ENCODE results near the gene NSUN5. TPM values are rescaled to one million over a fixed set of nuclear protein-coding genes. Genes with fewer than 3 reads are reported as not detected.

NSUN5 gene
- total RNA-seq, 1 experiment from 2014 or later = 51.6 TPM

GRCh38 chr7:73354196-73354595, 45.6 kb upstream of the NSUN5 start:
- Histone ChIP-seq H4K20me1 (ENCODE audit: insufficient read depth) (no peaks in the 10 kb centered on the region), H3K36me3 (ENCODE audit: low read depth) (no peaks in the 10 kb centered on the region), H3F3A (ENCODE audit: insufficient read depth, low read depth) (peaks cover 7% of the 10 kb centered on the region; the same call in 1 of the 2 replicates), H2AFZ (no peak overlapping the region), H3K4me3 (no peak overlapping the region), H3K27me3 (ENCODE audit: insufficient read depth, low read depth) (no peaks in the 10 kb centered on the region), H3K9me2 (ENCODE audit: insufficient read depth) (no peaks in the 10 kb centered on the region), H3K27ac (no peak overlapping the region), H3K4me1 (replicated peaks; ENCODE audit: insufficient read depth) (peaks cover 13% of the 10 kb centered on the region), H3K79me2 (ENCODE audit: low read depth) (no peaks in the 10 kb centered on the region), H3K4me2 (no peak overlapping the region), H3K9me3 (ENCODE audit: insufficient read depth, low read depth) (no peaks in the 10 kb centered on the region)
- TF ChIP-seq, protein P1, sequence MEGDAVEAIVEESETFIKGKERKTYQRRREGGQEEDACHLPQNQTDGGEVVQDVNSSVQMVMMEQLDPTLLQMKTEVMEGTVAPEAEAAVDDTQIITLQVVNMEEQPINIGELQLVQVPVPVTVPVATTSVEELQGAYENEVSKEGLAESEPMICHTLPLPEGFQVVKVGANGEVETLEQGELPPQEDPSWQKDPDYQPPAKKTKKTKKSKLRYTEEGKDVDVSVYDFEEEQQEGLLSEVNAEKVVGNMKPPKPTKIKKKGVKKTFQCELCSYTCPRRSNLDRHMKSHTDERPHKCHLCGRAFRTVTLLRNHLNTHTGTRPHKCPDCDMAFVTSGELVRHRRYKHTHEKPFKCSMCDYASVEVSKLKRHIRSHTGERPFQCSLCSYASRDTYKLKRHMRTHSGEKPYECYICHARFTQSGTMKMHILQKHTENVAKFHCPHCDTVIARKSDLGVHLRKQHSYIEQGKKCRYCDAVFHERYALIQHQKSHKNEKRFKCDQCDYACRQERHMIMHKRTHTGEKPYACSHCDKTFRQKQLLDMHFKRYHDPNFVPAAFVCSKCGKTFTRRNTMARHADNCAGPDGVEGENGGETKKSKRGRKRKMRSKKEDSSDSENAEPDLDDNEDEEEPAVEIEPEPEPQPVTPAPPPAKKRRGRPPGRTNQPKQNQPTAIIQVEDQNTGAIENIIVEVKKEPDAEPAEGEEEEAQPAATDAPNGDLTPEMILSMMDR (conservative IDR thresholded peaks at IDR 0.05) = no peak
- no peak for TF ChIP-seq EZH2 (IDR thresholded peaks at IDR 0.05; ENCODE audit: low read depth)
- DNase-seq = no peak
- CTCF ChIA-PET = interaction anchor here (0.7 kb wide), 1 partner anchor 50 kb away, joined by 11 read pairs; no protein-coding TSS in a partner anchor
- POLR2A ChIA-PET (ENCODE audit: unreplicated experiment) = no interaction called here
- intact Hi-C loops (cut with micrococcal nuclease; ENCODE audit: unreplicated experiment) = no loop called here
- no TSS peak for BruUV-seq (replicated peaks)

GRCh38 chr7:73353243-73353642, 44.6 kb upstream of the NSUN5 start:
- Histone ChIP-seq H3K36me3 (ENCODE audit: low read depth) (no peaks in the 10 kb centered on the region), H3K9me3 (ENCODE audit: insufficient read depth, low read depth) (no peaks in the 10 kb centered on the region), H3F3A (ENCODE audit: insufficient read depth, low read depth) (peaks cover 6% of the 10 kb centered on the region; the same call in 1 of the 2 replicates), H3K27ac (no peak overlapping the region), H3K4me2 (no peak overlapping the region), H3K4me3 (no peak overlapping the region), H3K9me2 (ENCODE audit: insufficient read depth) (no peaks in the 10 kb centered on the region), H2AFZ (no peak overlapping the region), H3K4me1 (replicated peaks; ENCODE audit: insufficient read depth) (peaks cover 9% of the 10 kb centered on the region), H4K20me1 (ENCODE audit: insufficient read depth) (no peaks in the 10 kb centered on the region), H3K27me3 (ENCODE audit: insufficient read depth, low read depth) (no peaks in the 10 kb centered on the region), H3K79me2 (ENCODE audit: low read depth) (no peaks in the 10 kb centered on the region)
- ChIA-PET CTCF (interaction anchor here (0.7 kb wide), 1 partner anchor 51 kb away, joined by 11 read pairs; no protein-coding TSS in a partner anchor), POLR2A (ENCODE audit: unreplicated experiment) (no interaction called here)
- no peak for DNase-seq
- intact Hi-C loops (cut with micrococcal nuclease; ENCODE audit: unreplicated experiment) = no loop called here
- no TSS peak for BruUV-seq (replicated peaks)
- no peak for TF ChIP-seq EZH2 (IDR thresholded peaks at IDR 0.05; ENCODE audit: low read depth)
- TF ChIP-seq, protein P1 (conservative IDR thresholded peaks at IDR 0.05) = no peak

DNA sequence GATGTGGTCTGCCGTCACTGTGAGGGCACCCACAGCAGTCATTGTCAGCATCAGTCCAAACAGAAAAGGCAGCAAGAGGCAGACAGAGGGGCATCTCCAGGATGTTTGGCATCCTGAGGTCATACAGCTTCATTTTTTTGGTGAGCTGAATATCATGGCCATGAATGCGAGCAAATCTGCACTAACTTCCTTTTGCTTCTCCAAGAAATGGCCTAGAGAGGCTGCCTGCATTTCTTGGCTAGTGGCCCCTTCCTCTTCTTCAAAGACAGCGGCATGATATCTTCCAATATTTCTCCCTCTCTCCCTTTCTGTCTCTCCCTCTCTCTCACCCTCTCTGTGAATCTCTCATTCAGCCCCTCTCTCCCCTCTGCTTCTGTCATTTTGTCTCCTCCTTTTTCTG, 44.2 kb upstream of the NSUN5 start:
- no TSS peak for BruUV-seq (replicated peaks)
- no peak for DNase-seq
- Histone ChIP-seq H3K9me3 (ENCODE audit: insufficient read depth, low read depth) (no peaks in the 10 kb centered on the region), H3K79me2 (ENCODE audit: low read depth) (no peaks in the 10 kb centered on the region), H3K27ac (no peak overlapping the region), H3K4me2 (no peak overlapping the region), H3K4me1 (replicated peaks; ENCODE audit: insufficient read depth) (peaks cover 4% of the 10 kb centered on the region), H3K27me3 (ENCODE audit: insufficient read depth, low read depth) (no peaks in the 10 kb centered on the region), H3K36me3 (ENCODE audit: low read depth) (no peaks in the 10 kb centered on the region), H2AFZ (no peak overlapping the region), H3F3A (ENCODE audit: insufficient read depth, low read depth) (peaks cover 1% of the 10 kb centered on the region; the same call in 1 of the 2 replicates), H4K20me1 (ENCODE audit: insufficient read depth) (no peaks in the 10 kb centered on the region), H3K4me3 (no peak overlapping the region), H3K9me2 (ENCODE audit: insufficient read depth) (no peaks in the 10 kb centered on the region)
- ChIA-PET POLR2A (ENCODE audit: unreplicated experiment) (interaction anchor here (0.5 kb wide), 1 partner anchor 47 kb away, joined by 4 read pairs; no protein-coding TSS in a partner anchor), CTCF (no interaction called here)
- no peak for TF ChIP-seq EZH2 (IDR thresholded peaks at IDR 0.05; ENCODE audit: low read depth)
- TF ChIP-seq, protein P1 (conservative IDR thresholded peaks at IDR 0.05) = no peak
- intact Hi-C loops (cut with micrococcal nuclease; ENCODE audit: unreplicated experiment) = no loop called here
